Non-pigmented ciliary epithelial cell (primary cell): ENCODE results near the gene CHMP2B.
"Not testable (repeated sequence)": the region's sequence is repeated elsewhere in the genome, so short reads cannot be mapped to it uniquely, and the experiment has no call there.

Experiments used
- DNase-seq: peaks from one replicate; pipeline ENCODE4 v3.0.0-alpha.2; 2010; ENCODE audit warnings: low read depth

CHMP2B gene

DNA sequence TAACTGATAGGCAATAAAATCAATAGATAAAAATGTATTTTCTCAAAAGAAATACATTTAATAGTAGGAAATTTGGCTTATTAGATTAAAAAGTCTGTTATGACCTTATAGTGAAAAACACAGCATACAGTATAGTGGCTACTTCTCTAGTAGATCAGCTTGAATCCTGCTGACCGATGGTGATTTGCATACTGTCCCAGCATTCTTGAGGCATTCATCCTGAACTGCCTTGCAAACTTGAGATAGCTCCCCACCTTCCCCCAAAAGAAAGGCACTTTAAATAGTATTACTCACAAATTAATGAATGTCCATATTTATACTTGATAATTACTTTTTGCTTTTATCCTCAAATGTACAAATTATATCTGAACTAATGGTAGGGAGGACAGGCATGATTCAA is 6.7 kb downstream of the CHMP2B start:
- no peak for DNase-seq

DNA sequence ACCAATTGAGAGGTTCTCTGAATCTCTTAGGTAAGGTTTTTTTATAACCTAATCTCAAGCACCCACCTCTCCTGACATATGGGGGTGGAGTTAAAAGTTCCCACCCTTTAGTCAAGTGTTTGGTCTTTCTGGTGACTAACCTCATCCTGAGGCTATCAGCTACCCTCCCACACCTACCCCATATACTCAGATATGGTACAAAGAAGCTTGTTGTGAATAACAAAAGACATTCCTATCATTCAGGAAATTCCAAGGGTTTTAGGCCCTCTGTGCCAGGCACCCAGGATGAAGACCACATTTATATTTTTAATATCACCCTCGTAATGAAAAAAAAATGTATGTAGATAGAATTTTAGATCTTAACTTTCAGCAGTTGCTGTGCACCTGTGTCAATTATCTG is 9.0 kb downstream of the CHMP2B start:
- DNase-seq = no peak

DNA sequence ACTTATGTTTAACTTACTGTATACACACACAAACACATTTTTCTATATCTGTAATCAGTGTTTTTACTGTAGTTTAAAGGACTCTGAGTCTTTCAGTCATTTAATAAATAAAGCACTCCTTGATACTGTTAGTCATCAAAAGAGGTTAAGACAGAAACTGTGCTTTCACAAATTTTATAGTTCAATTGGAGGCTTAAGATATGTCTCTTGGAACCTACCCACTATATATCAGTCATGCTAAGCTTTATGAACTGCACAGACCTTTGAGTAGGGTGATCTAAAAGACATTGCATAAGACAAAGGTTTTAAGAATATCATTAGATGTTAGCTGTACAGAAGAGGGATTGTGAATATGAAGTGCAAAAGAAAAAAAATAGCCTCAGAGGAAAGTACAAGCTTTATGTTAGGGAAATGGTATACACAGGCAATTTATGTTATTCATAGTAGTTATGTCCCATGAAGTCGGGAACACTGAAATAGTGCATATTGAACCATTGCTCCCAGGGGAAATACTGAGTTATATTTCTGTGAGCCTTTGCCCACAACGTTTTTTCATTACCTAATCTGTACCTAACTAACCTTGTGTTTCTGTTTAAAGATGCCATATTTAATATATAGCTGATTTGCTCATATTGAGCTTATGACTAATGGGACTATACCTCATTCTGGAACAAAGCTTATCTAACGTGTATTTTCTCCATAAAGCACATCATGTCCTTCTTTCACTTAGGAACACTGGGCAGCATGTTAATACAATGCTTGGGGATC is 19.7 kb downstream of the CHMP2B start:
- DNase-seq = no peak

DNA sequence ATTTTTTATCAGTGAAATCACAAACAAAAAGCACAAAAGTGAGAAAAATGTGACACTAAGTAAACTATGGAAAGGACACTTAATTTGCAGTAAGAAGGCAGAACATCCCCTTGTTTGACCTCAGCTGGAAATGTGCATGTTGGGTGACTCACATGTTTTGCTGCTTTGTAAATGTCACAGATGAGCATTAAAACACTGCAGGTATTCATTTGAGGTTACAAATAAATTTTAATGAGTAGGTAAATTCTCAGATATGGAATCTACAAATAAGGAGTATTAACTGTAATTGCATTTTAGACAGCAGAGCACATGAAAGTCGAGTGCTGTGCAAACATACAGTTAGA is 20.3 kb downstream of the CHMP2B start:
- no peak for DNase-seq

DNA sequence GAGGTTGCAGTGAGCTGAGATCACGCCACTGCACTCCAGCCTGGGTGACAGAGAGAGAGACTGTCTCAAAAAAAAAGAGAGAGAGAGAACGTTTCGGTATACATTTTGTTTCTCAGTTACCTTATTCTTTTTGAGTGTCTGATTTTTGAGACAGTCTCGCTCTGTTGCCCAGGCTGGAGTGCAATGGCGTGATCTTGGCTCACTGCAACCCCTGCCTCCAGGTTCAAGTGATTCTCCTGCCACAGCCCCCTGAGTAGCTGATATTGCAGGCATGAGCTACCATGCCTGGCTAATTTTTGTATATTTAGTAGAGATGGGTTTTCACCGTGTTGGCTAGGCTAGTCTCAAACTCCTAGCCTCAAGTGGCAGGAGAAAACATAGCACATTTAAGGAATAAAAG is 21.1 kb downstream of the CHMP2B start:
- not testable (repeated sequence) for DNase-seq

DNA sequence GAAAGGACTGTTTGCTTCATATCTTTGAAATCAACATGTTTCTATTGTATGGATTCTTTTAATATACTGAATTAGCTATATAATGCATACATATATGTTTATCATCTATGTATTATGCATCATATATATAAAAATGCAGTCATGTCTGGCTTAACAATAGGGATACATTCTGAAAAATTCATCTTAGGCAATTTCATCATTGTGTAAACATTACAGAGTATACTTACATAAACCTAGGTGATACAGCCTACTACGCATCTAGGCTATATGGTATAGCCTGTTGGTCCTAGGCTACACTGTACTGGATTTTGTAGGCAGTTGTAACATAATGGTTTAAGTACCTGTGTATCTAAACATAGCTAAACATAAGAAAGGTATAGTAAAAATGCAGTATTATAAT is 21.7 kb downstream of the CHMP2B start:
- no peak for DNase-seq

DNA sequence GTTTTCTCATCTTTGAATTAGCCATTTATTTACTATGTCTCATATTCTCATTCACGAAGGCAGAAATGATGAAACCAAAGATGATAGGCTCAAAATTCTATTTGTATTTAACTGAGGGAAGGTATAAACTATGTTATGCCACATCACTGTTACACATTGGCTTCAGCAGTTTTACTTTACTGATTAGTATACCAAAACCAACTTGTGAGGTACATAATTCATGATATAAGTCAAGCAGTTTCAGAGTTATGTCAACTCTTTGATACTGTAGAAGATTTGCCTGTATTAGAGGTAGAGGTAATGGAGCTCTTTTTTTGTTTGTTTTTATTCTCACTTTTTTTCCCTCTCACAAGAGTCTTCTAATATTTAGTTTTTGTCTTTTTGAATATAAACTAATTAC is 22.9 kb downstream of the CHMP2B start:
- no peak for DNase-seq

DNA sequence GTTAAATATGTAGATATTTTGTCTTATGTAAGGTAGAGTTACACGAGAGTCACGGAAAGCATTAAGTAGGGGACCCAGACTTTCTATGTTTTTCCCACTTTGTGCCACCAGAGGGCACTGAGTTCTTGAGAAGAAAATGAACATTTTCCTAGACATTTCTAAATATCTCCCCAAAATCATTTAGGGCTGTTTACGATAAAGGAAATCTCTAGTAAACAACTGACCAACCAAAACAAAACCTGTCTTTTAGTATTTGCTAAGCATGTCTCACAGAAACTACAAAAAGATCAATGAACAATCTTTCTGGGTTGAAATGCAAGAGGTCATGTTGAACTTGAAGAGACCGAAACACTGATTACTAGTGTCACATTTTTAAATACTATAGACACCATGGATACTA is 33.2 kb downstream of the CHMP2B start:
- no peak for DNase-seq

DNA sequence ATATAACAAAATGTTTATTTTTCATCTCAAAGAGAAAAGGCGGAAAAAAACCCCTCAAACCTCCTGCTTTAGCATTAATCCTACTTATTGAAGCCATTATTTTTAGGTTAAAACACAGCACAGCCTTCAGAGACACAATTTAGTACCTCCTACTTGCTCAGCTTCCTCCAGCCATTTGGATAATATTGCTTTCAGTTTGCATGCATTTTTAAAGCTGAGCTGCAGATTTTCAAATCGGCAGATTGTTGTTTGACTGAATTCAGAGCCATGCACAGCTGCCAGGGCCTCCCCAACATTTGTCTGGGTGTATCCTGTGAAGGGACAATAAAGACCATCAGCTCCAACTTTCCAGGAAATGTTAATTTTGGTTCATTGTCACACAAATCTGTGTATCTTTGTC is 34.8 kb downstream of the CHMP2B start:
- DNase-seq = no peak

DNA sequence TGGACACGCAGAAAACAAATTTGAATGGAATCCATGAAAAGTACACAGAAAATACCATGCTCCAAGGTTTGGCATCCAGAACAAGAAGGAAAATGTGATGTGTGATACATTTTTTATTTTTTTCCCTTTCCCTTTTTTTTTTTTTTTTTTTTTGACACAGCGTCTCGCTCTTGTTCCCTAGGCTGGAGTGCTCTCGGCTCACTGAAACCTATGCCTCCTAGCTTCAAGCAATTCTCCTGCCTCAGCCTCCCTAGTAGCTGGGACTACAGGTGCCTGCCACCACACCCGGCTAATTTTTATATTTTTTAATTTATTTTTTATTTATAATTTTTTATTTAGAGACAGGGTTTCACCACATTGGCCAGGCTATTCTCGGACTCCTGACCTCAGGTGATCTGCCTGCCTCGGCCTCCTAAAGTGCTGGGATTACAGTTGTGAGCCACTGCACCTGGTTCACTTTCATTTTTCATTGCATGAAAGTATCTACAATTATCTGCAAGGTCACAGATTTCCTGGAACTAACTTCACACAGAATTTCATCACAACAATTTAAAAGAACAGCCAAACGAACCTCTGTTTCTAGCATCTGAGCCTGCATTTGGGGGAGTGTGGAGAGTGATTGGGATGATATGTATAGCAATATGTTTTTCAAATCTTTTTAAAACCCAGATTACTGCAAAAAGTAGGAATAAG is 41.0 kb downstream of the CHMP2B start:
- DNase-seq = no peak

DNA sequence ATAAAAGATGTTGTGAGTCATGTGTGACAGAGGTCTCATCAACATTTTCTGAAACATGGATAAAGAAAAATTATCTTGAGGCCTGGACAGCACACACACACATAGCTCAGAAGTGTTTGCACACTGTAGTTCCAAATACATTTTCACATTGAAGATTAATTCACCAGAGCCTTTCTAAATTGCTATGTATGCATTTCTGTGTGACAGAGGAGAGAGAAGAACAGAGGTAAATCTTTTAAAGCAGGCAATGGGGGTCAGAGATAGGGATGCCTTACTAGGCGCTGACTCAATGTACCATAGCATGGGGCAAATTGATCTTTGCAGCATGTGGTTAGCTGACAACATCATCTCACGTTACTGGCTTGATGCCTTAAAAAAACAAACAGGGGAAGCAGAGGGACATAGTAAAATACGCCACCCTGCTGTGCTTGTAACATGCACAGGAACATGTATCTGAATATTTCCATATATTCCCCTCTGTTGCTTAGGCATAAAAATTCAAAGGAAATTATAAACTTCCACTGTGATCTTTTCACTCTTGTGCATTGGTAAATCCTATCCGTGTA is 41.6 kb downstream of the CHMP2B start:
- DNase-seq = no peak

DNA sequence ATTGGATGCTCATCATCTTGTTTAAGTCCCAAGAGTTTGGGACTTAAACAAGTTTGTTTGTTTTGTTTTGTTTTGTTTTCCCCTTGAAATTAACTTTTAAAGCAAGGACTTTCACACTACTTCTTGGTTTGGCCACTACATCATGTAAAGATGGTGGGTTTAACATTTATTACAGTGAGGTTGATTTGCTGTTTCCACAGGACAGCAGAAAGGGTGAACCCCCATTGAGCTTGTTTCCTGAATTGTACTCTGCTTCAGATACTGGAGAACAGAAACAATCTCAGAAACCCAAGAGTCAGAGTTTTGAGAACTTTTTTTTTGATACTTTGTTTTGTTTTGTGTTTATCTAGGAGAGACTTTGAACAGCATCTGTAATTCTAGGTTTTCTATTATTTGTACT is 42.6 kb downstream of the CHMP2B start:
- DNase-seq = no peak

DNA sequence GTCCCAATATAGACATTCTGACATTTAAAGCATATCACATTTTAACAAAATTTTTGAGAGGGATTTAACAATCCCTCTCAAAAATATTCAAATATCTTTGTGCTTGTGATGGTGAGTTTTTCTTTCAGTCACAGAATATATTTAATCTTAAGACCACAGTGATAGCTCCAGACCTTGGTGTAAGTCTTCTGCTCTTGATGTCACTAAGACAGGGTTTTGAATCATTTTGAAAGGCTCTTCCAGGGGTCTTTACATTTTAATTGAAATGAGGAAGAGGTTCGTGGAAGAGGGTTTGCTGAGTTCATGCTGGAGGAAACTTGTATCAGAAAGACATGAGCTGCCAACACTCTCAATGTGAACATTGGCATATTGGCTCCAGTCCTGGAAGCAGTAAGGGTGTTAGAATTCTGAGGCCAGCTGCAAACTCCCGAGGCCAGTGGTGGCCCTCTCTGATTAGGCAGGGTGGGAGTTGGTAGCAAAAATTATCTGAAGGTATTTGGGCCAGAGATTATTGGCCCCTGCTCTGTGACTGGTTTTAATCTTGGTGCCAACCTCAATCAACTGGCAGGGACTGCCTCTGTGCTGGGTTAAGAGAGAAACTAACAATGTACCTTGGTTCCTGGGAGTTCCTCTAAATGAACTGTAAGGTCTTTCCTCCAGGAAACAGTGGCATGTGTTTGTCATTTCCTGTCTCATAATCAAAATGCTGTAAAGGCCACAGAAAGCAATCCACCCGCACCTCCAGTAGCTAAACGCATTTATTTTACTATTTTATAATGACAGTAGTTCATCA is 44.0 kb downstream of the CHMP2B start:
- no peak for DNase-seq

DNA sequence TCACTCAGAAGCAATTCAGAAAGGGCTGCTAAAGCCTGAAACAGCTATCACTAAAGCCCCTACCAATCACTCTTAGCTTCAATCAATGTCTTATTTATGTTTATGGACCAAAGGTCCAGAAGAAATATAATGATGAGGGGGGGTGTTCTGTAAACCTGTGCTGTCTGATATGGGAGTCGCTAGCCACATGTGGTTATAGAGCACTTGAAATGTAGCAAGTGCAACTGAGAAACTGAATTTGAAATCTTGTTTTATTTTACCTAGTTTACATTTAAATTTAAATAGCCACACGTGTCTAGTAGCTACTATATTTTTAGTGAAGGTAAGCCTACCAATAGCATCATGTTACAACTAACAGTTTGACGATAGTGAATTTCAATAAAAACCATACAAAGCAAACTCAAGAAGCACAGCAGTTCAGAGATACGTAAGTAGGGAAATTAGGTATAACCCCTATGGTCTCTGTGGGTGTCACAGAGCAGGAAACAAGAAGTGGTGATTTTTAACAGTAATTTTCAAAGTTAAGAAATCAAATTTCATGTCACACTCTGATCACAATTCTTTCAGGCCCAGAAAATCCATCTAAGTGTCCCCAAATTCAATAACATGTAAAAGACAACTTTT is 45.7 kb downstream of the CHMP2B start:
- no peak for DNase-seq

DNA sequence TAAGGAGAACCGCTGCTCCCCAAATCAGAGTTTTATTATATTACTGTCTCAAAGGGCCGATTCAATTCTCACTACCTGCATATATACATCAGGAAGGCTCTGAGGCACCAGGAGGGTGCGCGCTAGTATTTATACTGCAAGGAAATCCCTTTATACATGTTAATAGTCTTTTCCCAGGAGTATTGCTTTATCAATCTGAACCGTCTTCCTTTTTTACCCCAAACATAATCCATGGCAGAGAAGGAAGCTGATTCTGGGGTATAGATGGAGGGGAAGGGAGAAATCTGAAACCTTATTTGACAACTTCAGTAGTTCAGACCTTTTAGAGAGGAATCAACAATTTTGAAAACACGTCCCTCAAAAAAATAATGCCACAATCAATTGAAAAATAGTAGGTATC is 49.4 kb downstream of the CHMP2B start, which contains the start of gene POU1F1:
Gene POU1F1 (minus strand): TSS at position 101 of the 400 bp plus-strand sequence. CDS start 122 bp downstream, outside the sequence.
- no peak for DNase-seq

DNA sequence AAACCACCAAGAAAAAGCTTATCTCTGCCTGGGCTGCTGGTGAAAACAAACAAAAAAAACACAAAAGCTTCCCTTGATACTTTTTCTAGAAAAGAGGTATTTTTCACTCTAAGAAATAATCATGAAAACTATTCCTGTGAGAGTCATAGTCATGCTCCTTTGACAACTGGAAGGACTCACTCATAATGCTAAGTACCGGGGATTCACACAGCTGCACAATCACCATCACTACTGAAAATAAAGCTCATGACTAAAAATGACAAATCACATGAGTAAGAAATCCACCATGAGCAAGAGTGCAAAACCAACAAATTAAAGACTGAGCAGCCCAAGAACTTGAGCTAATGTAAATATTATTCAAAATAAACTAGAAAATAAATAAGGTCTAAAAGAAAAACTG is 59.9 kb downstream of the CHMP2B start:
- DNase-seq = no peak

DNA sequence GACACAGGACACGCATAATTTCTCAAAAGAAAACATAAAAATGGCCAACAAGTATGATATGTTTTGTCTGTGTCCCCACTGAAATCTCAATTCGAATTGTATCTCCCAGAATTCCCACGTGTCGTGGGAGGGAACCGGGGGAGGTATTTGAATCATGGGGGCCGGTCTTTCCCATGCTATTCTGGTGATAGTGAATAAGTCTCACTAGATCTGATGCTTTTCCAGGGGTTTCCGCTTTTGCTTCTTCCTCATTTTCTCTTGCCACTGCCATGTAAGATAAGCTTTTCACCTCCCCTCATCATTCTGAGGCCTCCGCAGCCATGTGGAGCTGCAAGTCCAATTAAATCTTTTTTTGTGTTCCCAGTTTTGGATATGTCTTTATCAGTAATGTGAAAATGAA is 61.3 kb downstream of the CHMP2B start:
- no peak for DNase-seq

DNA sequence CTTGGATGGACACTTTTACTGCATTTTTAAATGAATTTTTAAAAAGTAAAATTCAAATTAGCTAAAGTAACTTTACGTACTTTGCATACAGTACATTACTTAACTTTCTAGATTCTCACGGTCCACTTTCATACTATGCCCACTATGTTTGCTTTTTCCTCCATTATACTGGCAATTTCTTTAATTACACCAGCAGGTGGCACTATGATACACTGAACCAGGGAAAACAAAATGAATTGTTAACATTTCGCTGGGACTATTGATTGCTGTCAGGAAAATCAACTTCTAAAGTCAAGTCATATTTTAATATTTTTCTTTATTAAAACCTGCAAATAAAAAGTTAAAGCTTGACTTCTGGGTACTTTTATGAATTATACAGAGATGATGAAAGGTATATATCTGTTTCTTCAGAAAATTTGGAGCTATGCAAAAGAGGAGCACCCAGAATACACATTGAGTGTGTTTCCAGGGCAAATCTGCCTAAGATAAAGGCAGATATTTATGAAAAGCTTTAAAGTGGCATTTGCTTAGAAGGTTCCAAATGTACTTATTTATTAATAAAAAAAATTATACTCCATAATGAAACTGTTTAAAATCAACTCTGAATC is 71.1 kb downstream of the CHMP2B start:
- DNase-seq = no peak

DNA sequence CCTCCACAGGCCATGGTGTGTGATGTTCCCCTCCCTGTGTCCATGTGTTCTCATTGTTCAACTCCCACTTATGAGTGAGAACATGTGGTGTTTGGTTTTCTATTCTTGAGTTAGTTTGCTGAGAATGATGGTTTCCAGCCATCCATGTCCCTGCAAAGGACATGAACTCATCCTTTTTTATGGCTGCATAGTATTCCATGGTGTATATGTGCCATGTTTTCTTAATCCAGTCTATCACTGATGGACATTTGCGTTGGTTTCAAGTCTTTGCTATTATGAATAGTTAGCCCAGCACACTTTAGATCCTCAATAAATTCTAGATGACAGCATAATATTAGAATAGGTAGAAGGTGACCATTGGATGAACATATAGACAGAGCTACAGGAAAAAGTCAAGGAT is 77.9 kb downstream of the CHMP2B start:
- DNase-seq = not testable (repeated sequence)
